SK-N-SH (cell line): ENCODE measurements around the gene GRIK1. TPM values are rescaled to one million over a fixed set of nuclear protein-coding genes. Genes with fewer than 3 reads are reported as not detected.

Experiments used
- CTCF ChIA-PET: fragments of 300-600, 350-600 bp; formaldehyde crosslinking; extraction: SDS; loops from one replicate; lab custom pipeline; 2021; lab: Yijun Ruan, JAX
- POLR2A ChIA-PET: fragments of 350-600 bp; sonication (Branson Sonifier 250); formaldehyde crosslinking; extraction: SDS; loops from one replicate; lab custom pipeline; 2020; ENCODE audit warnings: antibody characterized with exemption, inconsistent platforms; lab: Yijun Ruan, JAX
- DNase-seq: peaks from one replicate; pipeline ENCODE4 v3.0.0; 2012
- H2AFZ ChIP-seq: fragments of 200-600 bp; sonication (generic); 2 replicates; pipeline ENCODE4 v1.8.1; 2016; ENCODE audit warnings: antibody characterized with exemption, mild to moderate bottlenecking, low read depth
- H3F3A ChIP-seq: fragments of 200-600 bp; sonication (generic); replicated peaks from 2 replicates; pipeline ENCODE3; 2016; ENCODE audit warnings: antibody characterized with exemption, mild to moderate bottlenecking; ENCODE audit not compliant: insufficient read depth
- H3K27ac ChIP-seq, 2 experiments: fragments of 200-500 bp in 1 of 2; fragments of 200-600 bp in 1 of 2; sonication (Bioruptor generic) in 1 of 2; sonication (generic), shearing (Covaris generic) in 1 of 2; 2 replicates each; pipeline versions ENCODE4 v1.5.1 to v1.6.1; 2014 to 2016; ENCODE audit warnings: low read depth in 2 of 2, inconsistent platforms in 1 of 2, low read length in 1 of 2, mild to moderate bottlenecking in 1 of 2, mixed read lengths in 1 of 2
- H3K27me3 ChIP-seq: fragments of 200-600 bp; sonication (generic), shearing (Covaris generic); 2 replicates; pipeline ENCODE4 v1.6.1; 2016; ENCODE audit warnings: mixed run types; ENCODE audit not compliant: insufficient read depth
- H3K36me3 ChIP-seq, 2 experiments: fragments of 200-500 bp in 1 of 2; fragments of 200-600 bp in 1 of 2; sonication (Bioruptor generic) in 1 of 2; sonication (generic) in 1 of 2; replicated peaks in 1 of 2; 2 replicates each; pipeline versions ENCODE3 to v1.5.1; 2014 to 2016; ENCODE audit warnings: low read length in 1 of 2, mild to moderate bottlenecking in 1 of 2; ENCODE audit not compliant: insufficient read depth in 2 of 2, control insufficient read depth in 1 of 2
- H3K4me1 ChIP-seq, 2 experiments: fragments of 200-500 bp in 1 of 2; fragments of 200-600 bp in 1 of 2; sonication (Bioruptor generic) in 1 of 2; sonication (generic), shearing (Covaris generic) in 1 of 2; 2 replicates each; pipeline versions ENCODE4 v1.5.1 to v1.6.1; 2014 to 2016; ENCODE audit warnings: low read depth in 1 of 2, low read length in 1 of 2, mixed run types in 1 of 2; ENCODE audit not compliant: insufficient read depth in 2 of 2, control insufficient read depth in 1 of 2
- H3K4me2 ChIP-seq: fragments of 200-600 bp; sonication (generic), shearing (Covaris generic); 2 replicates; pipeline ENCODE4 v1.6.1; 2017; ENCODE audit warnings: mixed run types
- H3K4me3 ChIP-seq, 2 experiments: fragments of 200-500 bp in 1 of 2; fragments of 200-600 bp in 1 of 2; sonication (Bioruptor generic) in 1 of 2; sonication (generic), shearing (Covaris generic) in 1 of 2; 2 replicates each; pipeline versions ENCODE4 v1.5.1 to v1.8.1; 2014 to 2016; ENCODE audit warnings: low read depth in 2 of 2, inconsistent platforms in 1 of 2, low read length in 1 of 2, mild to moderate bottlenecking in 1 of 2, mixed read lengths in 1 of 2, moderate library complexity in 1 of 2
- H3K79me2 ChIP-seq: fragments of 200-600 bp; sonication (generic); 2 replicates; pipeline ENCODE4 v1.8.1; 2017; ENCODE audit warnings: mild to moderate bottlenecking; ENCODE audit not compliant: insufficient read depth
- H3K9ac ChIP-seq: fragments of 200-600 bp; sonication (generic); 2 replicates; pipeline ENCODE4 v1.6.1; 2017; ENCODE audit warnings: mixed run types
- H3K9me2 ChIP-seq: fragments of 200-600 bp; sonication (generic); 2 replicates; pipeline ENCODE4 v1.6.1; 2017; ENCODE audit warnings: mixed run types
- H3K9me3 ChIP-seq: fragments of 200-600 bp; sonication (generic); 2 replicates; pipeline ENCODE4 v1.6.1; 2017; ENCODE audit warnings: mixed run types, mild to moderate bottlenecking, moderate library complexity
- H4K20me1 ChIP-seq: fragments of 200-600 bp; sonication (generic); 2 replicates; pipeline ENCODE4 v1.6.1; 2017; ENCODE audit warnings: mild to moderate bottlenecking, mixed run types; ENCODE audit not compliant: insufficient read depth
- ELF1 ChIP-seq: IDR thresholded peaks from 2 replicates; pipeline ENCODE4 v1.4.0; 2012
- EP300 ChIP-seq, 2 experiments: IDR thresholded peaks; 2 replicates each; pipeline versions ENCODE4 v1.4.0 to v1.6.1; 2012; ENCODE audit warnings: borderline replicate concordance in 1 of 2, low read depth in 1 of 2, low read length in 1 of 2
- FOSL2 ChIP-seq: IDR thresholded peaks from 2 replicates; pipeline ENCODE4 v1.4.0; 2012; ENCODE audit warnings: low read depth, mild to moderate bottlenecking, moderate library complexity, borderline replicate concordance
- FOXM1 ChIP-seq: IDR thresholded peaks from 2 replicates; pipeline ENCODE4 v1.4.0; 2012; ENCODE audit warnings: low read depth, mild to moderate bottlenecking
- JUND ChIP-seq: IDR thresholded peaks from 2 replicates; pipeline ENCODE4 v1.4.0; 2012
- MXI1 ChIP-seq: IDR thresholded peaks from 2 replicates; pipeline ENCODE4 v1.6.1; 2012; ENCODE audit warnings: mild to moderate bottlenecking, low read depth, low read length, improper control_type of control experiment
- NFIC ChIP-seq: IDR thresholded peaks from 2 replicates; pipeline ENCODE4 v1.4.0; 2012; ENCODE audit warnings: borderline replicate concordance
- PBX3 ChIP-seq: IDR thresholded peaks from 2 replicates; pipeline ENCODE4; 2012
- RAD21 ChIP-seq: IDR thresholded peaks from 2 replicates; pipeline ENCODE4 v1.6.1; 2012; ENCODE audit warnings: mild to moderate bottlenecking, low read length
- RCOR1 ChIP-seq: fragments of 150-350 bp; IDR thresholded peaks from 2 replicates; pipeline ENCODE4 v1.6.1; 2017; ENCODE audit warnings: antibody characterized with exemption, low read length
- REST ChIP-seq: IDR thresholded peaks from 2 replicates; pipeline ENCODE4 v1.6.1; 2012; ENCODE audit warnings: mild to moderate bottlenecking, low read depth, low read length, moderate library complexity
- RXRA ChIP-seq: IDR thresholded peaks from 2 replicates; pipeline ENCODE4 v1.4.0; 2012; ENCODE audit warnings: low read depth, mild to moderate bottlenecking, borderline replicate concordance
- SIN3A ChIP-seq: IDR thresholded peaks from 2 replicates; pipeline ENCODE4 v1.6.1; 2012; ENCODE audit warnings: low read depth, mild to moderate bottlenecking, low read length, moderate library complexity, borderline replicate concordance
- SMC3 ChIP-seq: IDR thresholded peaks from 2 replicates; pipeline ENCODE4 v1.6.1; 2012; ENCODE audit warnings: low read depth, low read length, improper control_type of control experiment
- TEAD4 ChIP-seq: IDR thresholded peaks from 2 replicates; pipeline ENCODE4 v1.4.0; 2012; ENCODE audit warnings: mild to moderate bottlenecking, borderline replicate concordance; ENCODE audit not compliant: insufficient read depth
- USF1 ChIP-seq: IDR thresholded peaks from 2 replicates; pipeline ENCODE4 v1.4.0; 2012; ENCODE audit warnings: low read depth, borderline replicate concordance
- YY1 ChIP-seq: IDR thresholded peaks from 2 replicates; pipeline ENCODE4 v1.4.0; 2012; ENCODE audit warnings: low read depth, mild to moderate bottlenecking
- WGBS: methylation state at CpG from one replicate; pipeline ENCODE4 v1.1.6; 2017; ENCODE audit warnings: low lambda C conversion rate; 5-methylcytosine and 5-hydroxymethylcytosine counted together
- polyA plus RNA-seq, 3 experiments: library from polyadenylated mRNA; depleted of rRNA; stranded (reverse); fragments of >200 nt; gene quantifications; 2 replicates each; pipeline ENCODE4 v1.2.3, GENCODE V29; 2012

GRIK1 gene
- polyA plus RNA-seq, 1 of the 3 experiments (the other 2 are of a cell fraction): not detected

GRCh38 chr21:29642551-29643245 lies 297.1 kb downstream of the GRIK1 start:
- H3K9me3 ChIP-seq: no peaks in the 10 kb centered on the region
- no peaks in the 10 kb centered on the region for H3K27me3 ChIP-seq
- no peaks in the 10 kb centered on the region for H3K36me3 ChIP-seq
- no peak overlapping the region for H3K4me3 ChIP-seq
- no peaks in the 10 kb centered on the region for H4K20me1 ChIP-seq
- 69% methylated on average over 7 of the region's 10 CpGs for WGBS
- H3K4me1 ChIP-seq: 0 out of 4 replicates have a peak, but pooled peaks cover 0 to 3% of the 10 kb centered on the region in 2 experiments
- CTCF ChIA-PET: interaction anchor here (0.7 to 1.1 kb wide), 2 partner anchors 17 to 142 kb away, joined by 3 read pairs; no protein-coding TSS in a partner anchor
- TF ChIP-seq MXI1 (no peak), EP300 (IDR thresholded peaks at IDR 0.05; ENCODE audit: borderline replicate concordance in 1 of 2, low read depth in 1 of 2, low read length in 1 of 2) (no peak), PBX3 (no peak), FOSL2 (no peak), RXRA (no peak), RCOR1 (no peak), USF1 (no peak), TEAD4 (no peak)
- H3F3A ChIP-seq: no peaks in the 10 kb centered on the region
- H3K4me2 ChIP-seq: no peak overlapping the region
- POLR2A ChIA-PET: no interaction called here
- H3K79me2 ChIP-seq: no peaks in the 10 kb centered on the region
- no peak overlapping the region for H3K27ac ChIP-seq
- no peaks in the 10 kb centered on the region for H3K9me2 ChIP-seq
- no peak for DNase-seq
- H2AFZ ChIP-seq: no peak overlapping the region
- H3K9ac ChIP-seq: no peak overlapping the region

GRCh38 chr21:29641635-29642550 lies 297.9 kb downstream of the GRIK1 start:
- no peak for DNase-seq
- no peak overlapping the region for H3K4me2 ChIP-seq
- TF ChIP-seq SMC3 (no peak), FOXM1 (no peak), REST (no peak), RAD21 (no peak), PBX3 (no peak), ELF1 (no peak), NFIC (no peak), SIN3A (no peak), YY1 (no peak), JUND (no peak), EP300 (IDR thresholded peaks at IDR 0.05; ENCODE audit: borderline replicate concordance in 1 of 2, low read depth in 1 of 2, low read length in 1 of 2) (no peak)
- no peak overlapping the region for H3K27ac ChIP-seq
- POLR2A ChIA-PET: no interaction called here
- H3K4me3 ChIP-seq: no peak overlapping the region
- CTCF ChIA-PET: interaction anchor here (1.1 kb wide), 1 partner anchor 17 kb away, joined by 3 read pairs; no protein-coding TSS in a partner anchor
- no peak overlapping the region for H3K9ac ChIP-seq
- 53% methylated on average over 7 of the region's 7 CpGs for WGBS
- H3K9me2 ChIP-seq: no peaks in the 10 kb centered on the region
- H2AFZ ChIP-seq: no peak overlapping the region
- H3K9me3 ChIP-seq: no peaks in the 10 kb centered on the region
- no peaks in the 10 kb centered on the region for H4K20me1 ChIP-seq
- no peaks in the 10 kb centered on the region for H3K36me3 ChIP-seq
- no peaks in the 10 kb centered on the region for H3K27me3 ChIP-seq
- no peaks in the 10 kb centered on the region for H3F3A ChIP-seq
- H3K79me2 ChIP-seq: no peaks in the 10 kb centered on the region
- H3K4me1 ChIP-seq: 0 out of 4 replicates have a peak, but pooled peaks cover 0 to 3% of the 10 kb centered on the region in 2 experiments
